GM12872 (cell line): ENCODE measurements around the gene RGS6.

Experiments
- CTCF ChIP-seq: IDR thresholded peaks from 3 replicates; pipeline ENCODE4 v1.5.1; 2011; ENCODE audit warnings: low read depth, mild to moderate bottlenecking, low read length, moderate library complexity; ENCODE audit not compliant: insufficient read depth

RGS6 gene

GRCh38 chr14:72503696-72504368 lies 571.6 kb downstream of the RGS6 start:
- TF ChIP-seq CTCF, result no peak

GRCh38 chr14:72510566-72510965 lies 578.3 kb downstream of the RGS6 start:
- TF ChIP-seq CTCF, result no peak

- no peak for TF ChIP-seq CTCF
Measured at GRCh38 chr14:72512281-72512680, 580.1 kb downstream of the RGS6 start.

- no peak for TF ChIP-seq CTCF
Measured at GRCh38 chr14:72512925-72513324, 580.7 kb downstream of the RGS6 start.

- no peak for TF ChIP-seq CTCF
Measured at GRCh38 chr14:72513346-72513745, 581.1 kb downstream of the RGS6 start.

GRCh38 chr14:72513965-72514659 lies 581.9 kb downstream of the RGS6 start:
- peak; percentile 74 for TF ChIP-seq CTCF

GRCh38 chr14:72514660-72515025 lies 582.4 kb downstream of the RGS6 start:
- no peak for TF ChIP-seq CTCF
